HepG2 (cell line): ENCODE measurements around the gene TAAR6. TPM values are rescaled to one million over a fixed set of nuclear protein-coding genes. Genes with fewer than 3 reads are reported as not detected.
A peak's percentile ranks its signal among the peaks of the same experiment; 100 is the strongest.

Experiments used
- ARID5B ChIP-seq: IDR thresholded peaks from 2 replicates; pipeline ENCODE4 v1.4.0; 2020; ENCODE audit warnings: mild to moderate bottlenecking, missing genetic modification reagents
- EP300 ChIP-seq, 3 experiments: sonication (generic) in 1 of 3; formaldehyde crosslinking in 1 of 3; IDR thresholded peaks; 2 replicates each; pipeline versions ENCODE4 v1.5.1 to v1.6.1; 2011 to 2020; ENCODE audit warnings: low read depth in 2 of 3, low read length in 2 of 3, borderline replicate concordance in 1 of 3, improper control_type of control experiment in 1 of 3, mild to moderate bottlenecking in 1 of 3, missing genetic modification reagents in 1 of 3, moderate library complexity in 1 of 3
- FIP1L1 ChIP-seq: fragments of 200-400 bp; formaldehyde crosslinking; IDR thresholded peaks from 2 replicates; pipeline ENCODE4 v1.6.1; 2018; ENCODE audit warnings: low read depth, mild to moderate bottlenecking, low read length, moderate library complexity, borderline replicate concordance; ENCODE audit not compliant: insufficient read depth
- GATAD2A ChIP-seq: IDR thresholded peaks from 2 replicates; pipeline ENCODE4 v1.6.1; 2016
- MAFF ChIP-seq: IDR thresholded peaks from 2 replicates; pipeline ENCODE4 v1.6.1; 2011; ENCODE audit warnings: low read depth, low read length, improper control_type of control experiment
- NPAS2 ChIP-seq: sonication (generic); formaldehyde crosslinking; IDR thresholded peaks from 2 replicates; pipeline ENCODE4 v1.8.0; 2022; ENCODE audit warnings: mild to moderate bottlenecking, missing genetic modification reagents, borderline replicate concordance
- TP53 ChIP-seq: sonication (generic); formaldehyde crosslinking; conservative IDR thresholded peaks from 2 replicates; pipeline ENCODE4 v1.4.0; 2020; ENCODE audit warnings: missing genetic modification reagents
- ZBTB33 ChIP-seq: sonication (generic); formaldehyde crosslinking; IDR thresholded peaks from 2 replicates; pipeline ENCODE4 v1.4.0; 2020; ENCODE audit warnings: missing genetic modification reagents
- ZFP37 ChIP-seq: sonication (generic); formaldehyde crosslinking; IDR thresholded peaks from 2 replicates; pipeline ENCODE4 v1.4.0; 2020; ENCODE audit warnings: missing genetic modification reagents, borderline replicate concordance
- ZNF484 ChIP-seq: sonication (generic); formaldehyde crosslinking; IDR thresholded peaks from 2 replicates; pipeline ENCODE4 v1.5.1; 2020; ENCODE audit warnings: mild to moderate bottlenecking, low read depth, missing genetic modification reagents, borderline replicate concordance
- ZNF562 ChIP-seq: sonication (generic); formaldehyde crosslinking; IDR thresholded peaks from 2 replicates; pipeline ENCODE4 v1.8.0; 2022; ENCODE audit warnings: missing genetic modification reagents, borderline replicate concordance
- ZNF570 ChIP-seq: sonication (generic); formaldehyde crosslinking; IDR thresholded peaks from 2 replicates; pipeline ENCODE4 v1.4.0; 2020; ENCODE audit warnings: mild to moderate bottlenecking, missing genetic modification reagents, borderline replicate concordance
- ZNF703 ChIP-seq: sonication (generic); formaldehyde crosslinking; IDR thresholded peaks from 2 replicates; pipeline ENCODE4 v1.5.1; 2020; ENCODE audit warnings: missing genetic modification reagents, mild to moderate bottlenecking, moderate library complexity, borderline replicate concordance
- ZSCAN30 ChIP-seq: sonication (generic); formaldehyde crosslinking; IDR thresholded peaks from 2 replicates; pipeline ENCODE4 v1.5.0; 2020; ENCODE audit warnings: mild to moderate bottlenecking, missing genetic modification reagents
- polyA plus RNA-seq, 8 experiments: library from polyadenylated mRNA; depleted of rRNA in 3 of 8; stranded (reverse) in 7 of 8; unstranded in 1 of 8; fragments of >200 nt; fragmentation: Illumina TruSeq in 4 of 8; extraction: Trizol in 4 of 8; gene quantifications; 2 replicates each; pipeline versions ENCODE4 v1.2.1 to v1.2.3, GENCODE V29; 2011 to 2016; ENCODE audit warnings: low read depth in 4 of 8, missing spikeins in 1 of 8, mixed read lengths in 1 of 8; ENCODE audit not compliant: insufficient read depth in 1 of 8
- total RNA-seq, 5 experiments: library from RNA; depleted of rRNA; stranded (reverse); fragments of >200 nt; fragmentation: Illumina TruSeq; extraction: Trizol; gene quantifications; 2 replicates each; pipeline ENCODE4 v1.2.3, GENCODE V29; 2016; ENCODE audit warnings: low read depth in 1 of 5
- TF ChIP-seq, protein P1 (sequence below): sonication (generic); formaldehyde crosslinking; IDR thresholded peaks from 2 replicates; pipeline ENCODE4 v1.5.0; 2020; ENCODE audit warnings: missing genetic modification reagents
- TF ChIP-seq, protein P2 (sequence below): sonication (generic); formaldehyde crosslinking; IDR thresholded peaks from 2 replicates; pipeline ENCODE4 v1.5.1; 2020; ENCODE audit warnings: mild to moderate bottlenecking, missing genetic modification reagents, borderline replicate concordance

Gene TAAR6
- total and polyA plus RNA-seq, 2 of the 13 experiments (the other 11 are each of a cell fraction or from before 2014, with no cell fraction given) = not detected

- TF ChIP-seq ZBTB33 (no peak), ZSCAN30 (no peak), NPAS2 (CRISPR knock-in tag) (no peak), TP53 (CRISPR knock-in tag) (no peak), GATAD2A (CRISPR knock-in tag) (peak; percentile 64; the same call in 1 of the 2 replicates), ZNF562 (CRISPR knock-in tag) (no peak), MAFF (no peak), ZNF484 (CRISPR knock-in tag) (no peak), ZFP37 (CRISPR knock-in tag) (no peak), ZNF570 (CRISPR knock-in tag) (no peak), ARID5B (CRISPR knock-in tag) (peak; percentile 36; the same call in 1 of the 2 replicates), ZNF703 (no peak), FIP1L1 (no peak), EP300 (IDR thresholded peaks at IDR 0.05; ENCODE audit: low read depth in 2 of 2, low read length in 2 of 2) (no peak), EP300 (CRISPR knock-in tag; IDR thresholded peaks at IDR 0.05; ENCODE audit: borderline replicate concordance) (no peak)
- TF ChIP-seq, protein P1, sequence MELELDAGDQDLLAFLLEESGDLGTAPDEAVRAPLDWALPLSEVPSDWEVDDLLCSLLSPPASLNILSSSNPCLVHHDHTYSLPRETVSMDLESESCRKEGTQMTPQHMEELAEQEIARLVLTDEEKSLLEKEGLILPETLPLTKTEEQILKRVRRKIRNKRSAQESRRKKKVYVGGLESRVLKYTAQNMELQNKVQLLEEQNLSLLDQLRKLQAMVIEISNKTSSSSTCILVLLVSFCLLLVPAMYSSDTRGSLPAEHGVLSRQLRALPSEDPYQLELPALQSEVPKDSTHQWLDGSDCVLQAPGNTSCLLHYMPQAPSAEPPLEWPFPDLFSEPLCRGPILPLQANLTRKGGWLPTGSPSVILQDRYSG (CRISPR knock-in tag) = no peak
- TF ChIP-seq, protein P2, sequence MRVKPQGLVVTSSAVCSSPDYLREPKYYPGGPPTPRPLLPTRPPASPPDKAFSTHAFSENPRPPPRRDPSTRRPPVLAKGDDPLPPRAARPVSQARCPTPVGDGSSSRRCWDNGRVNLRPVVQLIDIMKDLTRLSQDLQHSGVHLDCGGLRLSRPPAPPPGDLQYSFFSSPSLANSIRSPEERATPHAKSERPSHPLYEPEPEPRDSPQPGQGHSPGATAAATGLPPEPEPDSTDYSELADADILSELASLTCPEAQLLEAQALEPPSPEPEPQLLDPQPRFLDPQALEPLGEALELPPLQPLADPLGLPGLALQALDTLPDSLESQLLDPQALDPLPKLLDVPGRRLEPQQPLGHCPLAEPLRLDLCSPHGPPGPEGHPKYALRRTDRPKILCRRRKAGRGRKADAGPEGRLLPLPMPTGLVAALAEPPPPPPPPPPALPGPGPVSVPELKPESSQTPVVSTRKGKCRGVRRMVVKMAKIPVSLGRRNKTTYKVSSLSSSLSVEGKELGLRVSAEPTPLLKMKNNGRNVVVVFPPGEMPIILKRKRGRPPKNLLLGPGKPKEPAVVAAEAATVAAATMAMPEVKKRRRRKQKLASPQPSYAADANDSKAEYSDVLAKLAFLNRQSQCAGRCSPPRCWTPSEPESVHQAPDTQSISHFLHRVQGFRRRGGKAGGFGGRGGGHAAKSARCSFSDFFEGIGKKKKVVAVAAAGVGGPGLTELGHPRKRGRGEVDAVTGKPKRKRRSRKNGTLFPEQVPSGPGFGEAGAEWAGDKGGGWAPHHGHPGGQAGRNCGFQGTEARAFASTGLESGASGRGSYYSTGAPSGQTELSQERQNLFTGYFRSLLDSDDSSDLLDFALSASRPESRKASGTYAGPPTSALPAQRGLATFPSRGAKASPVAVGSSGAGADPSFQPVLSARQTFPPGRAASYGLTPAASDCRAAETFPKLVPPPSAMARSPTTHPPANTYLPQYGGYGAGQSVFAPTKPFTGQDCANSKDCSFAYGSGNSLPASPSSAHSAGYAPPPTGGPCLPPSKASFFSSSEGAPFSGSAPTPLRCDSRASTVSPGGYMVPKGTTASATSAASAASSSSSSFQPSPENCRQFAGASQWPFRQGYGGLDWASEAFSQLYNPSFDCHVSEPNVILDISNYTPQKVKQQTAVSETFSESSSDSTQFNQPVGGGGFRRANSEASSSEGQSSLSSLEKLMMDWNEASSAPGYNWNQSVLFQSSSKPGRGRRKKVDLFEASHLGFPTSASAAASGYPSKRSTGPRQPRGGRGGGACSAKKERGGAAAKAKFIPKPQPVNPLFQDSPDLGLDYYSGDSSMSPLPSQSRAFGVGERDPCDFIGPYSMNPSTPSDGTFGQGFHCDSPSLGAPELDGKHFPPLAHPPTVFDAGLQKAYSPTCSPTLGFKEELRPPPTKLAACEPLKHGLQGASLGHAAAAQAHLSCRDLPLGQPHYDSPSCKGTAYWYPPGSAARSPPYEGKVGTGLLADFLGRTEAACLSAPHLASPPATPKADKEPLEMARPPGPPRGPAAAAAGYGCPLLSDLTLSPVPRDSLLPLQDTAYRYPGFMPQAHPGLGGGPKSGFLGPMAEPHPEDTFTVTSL (CRISPR knock-in tag) = no peak
Measured at GRCh38 chr6:132612449-132613108, 42.5 kb downstream of the TAAR6 start (continued).
